Esophagus muscularis mucosa (tissue), 4 donors: ENCODE data around the gene CLIP1.
A peak's percentile ranks its signal among the peaks of the same experiment; 100 is the strongest.

ENCODE experiments used
- EP300 ChIP-seq: sonication (generic); formaldehyde crosslinking; IDR thresholded peaks from one replicate; pipeline ENCODE4 v1.6.1; 2017; ENCODE audit warnings: antibody characterized with exemption
- POLR2A ChIP-seq: fragments of 450-650 bp; IDR thresholded peaks from one replicate; pipeline ENCODE4 v1.6.1; 2017; ENCODE audit warnings: antibody characterized with exemption, moderate library complexity, mild to moderate bottlenecking, low read depth
- POLR2AphosphoS5 ChIP-seq, 2 donors: sonication (generic); formaldehyde crosslinking; IDR thresholded peaks; one replicate each; pipeline ENCODE4 v1.6.1; 2017; ENCODE audit warnings: antibody characterized with exemption in 2 of 2
- TF ChIP-seq, protein P1 (sequence below), 3 experiments: fragments of 200-600 bp in 2 of 3; fragments of 450-650 bp in 1 of 3; sonication (generic) in 2 of 3; IDR thresholded peaks; one replicate each; pipeline ENCODE4 v1.5.1; 2017 to 2019; ENCODE audit warnings: antibody characterized with exemption in 3 of 3, mild to moderate bottlenecking in 2 of 3, moderate library complexity in 1 of 3

GRCh38 chr12:122449317-122449716 is 26.8 kb upstream of the CLIP1 start:
- TF ChIP-seq, protein P1, sequence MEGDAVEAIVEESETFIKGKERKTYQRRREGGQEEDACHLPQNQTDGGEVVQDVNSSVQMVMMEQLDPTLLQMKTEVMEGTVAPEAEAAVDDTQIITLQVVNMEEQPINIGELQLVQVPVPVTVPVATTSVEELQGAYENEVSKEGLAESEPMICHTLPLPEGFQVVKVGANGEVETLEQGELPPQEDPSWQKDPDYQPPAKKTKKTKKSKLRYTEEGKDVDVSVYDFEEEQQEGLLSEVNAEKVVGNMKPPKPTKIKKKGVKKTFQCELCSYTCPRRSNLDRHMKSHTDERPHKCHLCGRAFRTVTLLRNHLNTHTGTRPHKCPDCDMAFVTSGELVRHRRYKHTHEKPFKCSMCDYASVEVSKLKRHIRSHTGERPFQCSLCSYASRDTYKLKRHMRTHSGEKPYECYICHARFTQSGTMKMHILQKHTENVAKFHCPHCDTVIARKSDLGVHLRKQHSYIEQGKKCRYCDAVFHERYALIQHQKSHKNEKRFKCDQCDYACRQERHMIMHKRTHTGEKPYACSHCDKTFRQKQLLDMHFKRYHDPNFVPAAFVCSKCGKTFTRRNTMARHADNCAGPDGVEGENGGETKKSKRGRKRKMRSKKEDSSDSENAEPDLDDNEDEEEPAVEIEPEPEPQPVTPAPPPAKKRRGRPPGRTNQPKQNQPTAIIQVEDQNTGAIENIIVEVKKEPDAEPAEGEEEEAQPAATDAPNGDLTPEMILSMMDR (IDR thresholded peaks at IDR 0.05): no peak
- TF ChIP-seq POLR2A: no peak
- TF ChIP-seq POLR2AphosphoS5 (IDR thresholded peaks at IDR 0.05): peak in 1 of 2 donors; percentile 14
- TF ChIP-seq EP300: no peak
